Caco-2 (cell line): ENCODE results near the gene ADGRD1. TPM values are rescaled to one million over a fixed set of nuclear protein-coding genes. Genes with fewer than 3 reads are reported as not detected.

Source experiments
- BruUV-seq: library from RNA; stranded (reverse); fragments of 400-500 nt; replicated peaks from 2 replicates; lab custom pipeline; 2021; lab: Mats Ljungman, UMichigan
- CTCF ChIA-PET: fragments of 300-600 bp; sonication (Branson Sonifier 250); formaldehyde crosslinking; loops from one replicate; lab custom pipeline; 2022; ENCODE audit warnings: antibody characterized with exemption; lab: Charles Lee
- POLR2A ChIA-PET: fragments of 300-600 bp; sonication (Branson Sonifier 250); formaldehyde crosslinking; loops from one replicate; lab custom pipeline; 2022; ENCODE audit warnings: antibody characterized with exemption; lab: Charles Lee
- DNase-seq, 2 experiments: peaks; one replicate each; pipeline versions ENCODE4 v3.0.0 to v3.0.0-alpha.2; 2020 to 2022
- H3K27me3 ChIP-seq: replicated peaks from 2 replicates; pipeline ENCODE4 v1.6.0; 2011; ENCODE audit warnings: low read length; ENCODE audit not compliant: control insufficient read depth, insufficient read depth
- H3K36me3 ChIP-seq: 2 replicates; pipeline ENCODE4 v1.5.1; 2011; ENCODE audit warnings: low read length; ENCODE audit not compliant: control insufficient read depth, insufficient read depth
- H3K4me1 ChIP-seq: fragments of 250-450 bp; sonication (Bioruptor Pico); 2 replicates; pipeline ENCODE4 v1.5.1; 2020; ENCODE audit warnings: mild to moderate bottlenecking
- H3K4me3 ChIP-seq: 2 replicates; pipeline ENCODE4 v1.5.1; 2011; ENCODE audit warnings: low read depth, mild to moderate bottlenecking, control low read depth, low read length
- H3K9me3 ChIP-seq: fragments of 250-450 bp; sonication (Bioruptor Pico); 2 replicates; pipeline ENCODE4 v1.5.1; 2020; ENCODE audit warnings: mild to moderate bottlenecking, moderate library complexity
- H3K27ac Mint-ChIP-seq: one replicate; pipeline ENCODE4 v1.8.0; 2022; ENCODE audit warnings: mixed read lengths; ENCODE audit not compliant: unreplicated experiment
- H3K27me3 Mint-ChIP-seq: one replicate; pipeline ENCODE4 v1.8.0; 2022; ENCODE audit warnings: mixed read lengths; ENCODE audit not compliant: insufficient read depth, unreplicated experiment
- H3K36me3 Mint-ChIP-seq: one replicate; pipeline ENCODE4 v1.8.0; 2022; ENCODE audit warnings: mild to moderate bottlenecking, mixed read lengths; ENCODE audit not compliant: insufficient read depth, unreplicated experiment
- H3K4me1 Mint-ChIP-seq: one replicate; pipeline ENCODE4 v1.8.0; 2022; ENCODE audit warnings: low read depth, mixed read lengths; ENCODE audit not compliant: unreplicated experiment
- H3K4me3 Mint-ChIP-seq: one replicate; pipeline ENCODE4 v1.8.0; 2022; ENCODE audit warnings: mild to moderate bottlenecking, moderate library complexity, mixed read lengths; ENCODE audit not compliant: unreplicated experiment
- H3K9me3 Mint-ChIP-seq: one replicate; pipeline ENCODE4 v1.8.0; 2022; ENCODE audit warnings: mixed read lengths; ENCODE audit not compliant: unreplicated experiment
- intact Hi-C: fragments of 100-400 bp; cut with micrococcal nuclease; formaldehyde crosslinking; loops from one replicate; pipeline ENCODE4 v1.10.0; 2022; ENCODE audit not compliant: unreplicated experiment
- total RNA-seq: library from RNA; stranded (reverse); gene quantifications from 2 replicates; pipeline ENCODE4 v1.2.3, GENCODE V29; 2022
- TF ChIP-seq, protein P1 (sequence below), 2 experiments: fragments of 200-600 bp in 1 of 2; IDR thresholded peaks; 1 replicate in 1 of 2; 2 replicates in 1 of 2; pipeline versions ENCODE4 v1.5.1 to v1.8.0; 2011 to 2022; ENCODE audit warnings: antibody characterized with exemption in 1 of 2, control low read depth in 1 of 2, inconsistent platforms in 1 of 2, low read depth in 1 of 2, low read length in 1 of 2, mild to moderate bottlenecking in 1 of 2, moderate library complexity in 1 of 2; ENCODE audit not compliant: insufficient read depth in 1 of 2, severe bottlenecking in 1 of 2, unreplicated experiment in 1 of 2

Gene ADGRD1
- total RNA-seq, 1 experiment from 2014 or later = 3.6 TPM

DNA sequence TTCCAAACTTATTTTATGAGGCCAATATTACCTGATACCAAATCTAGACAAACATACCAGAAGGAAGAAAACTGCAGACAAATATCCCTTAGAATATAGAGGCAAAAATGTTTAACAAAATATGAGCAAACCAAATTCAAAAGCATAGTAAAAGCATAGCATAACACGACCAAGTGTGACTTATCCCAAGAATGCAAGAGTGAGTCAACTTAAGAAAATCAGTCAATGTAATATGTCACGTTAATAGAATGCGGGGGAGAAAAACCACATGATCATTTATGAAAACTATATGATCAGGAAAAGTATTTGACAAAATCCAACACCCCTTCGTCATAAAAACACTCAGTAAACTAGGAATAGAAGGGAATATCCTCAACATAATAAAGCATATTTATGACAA is 217.3 kb downstream of the ADGRD1 start:
- Histone ChIP-seq H3K9me3 (no peaks in the 10 kb centered on the region), H3K36me3 (no peaks in the 10 kb centered on the region), H3K27me3 (no peaks in the 10 kb centered on the region), H3K4me1 (no peaks in the 10 kb centered on the region), H3K4me3 (no peak overlapping the region)
- POLR2A ChIA-PET = no interaction called here
- CTCF ChIA-PET = no interaction called here
- intact Hi-C loops = no loop called here
- H3K36me3 Mint-ChIP-seq = no peaks in the 10 kb centered on the region
- no peak overlapping the region for H3K27ac Mint-ChIP-seq
- DNase-seq = no peak
- TF ChIP-seq, protein P1, sequence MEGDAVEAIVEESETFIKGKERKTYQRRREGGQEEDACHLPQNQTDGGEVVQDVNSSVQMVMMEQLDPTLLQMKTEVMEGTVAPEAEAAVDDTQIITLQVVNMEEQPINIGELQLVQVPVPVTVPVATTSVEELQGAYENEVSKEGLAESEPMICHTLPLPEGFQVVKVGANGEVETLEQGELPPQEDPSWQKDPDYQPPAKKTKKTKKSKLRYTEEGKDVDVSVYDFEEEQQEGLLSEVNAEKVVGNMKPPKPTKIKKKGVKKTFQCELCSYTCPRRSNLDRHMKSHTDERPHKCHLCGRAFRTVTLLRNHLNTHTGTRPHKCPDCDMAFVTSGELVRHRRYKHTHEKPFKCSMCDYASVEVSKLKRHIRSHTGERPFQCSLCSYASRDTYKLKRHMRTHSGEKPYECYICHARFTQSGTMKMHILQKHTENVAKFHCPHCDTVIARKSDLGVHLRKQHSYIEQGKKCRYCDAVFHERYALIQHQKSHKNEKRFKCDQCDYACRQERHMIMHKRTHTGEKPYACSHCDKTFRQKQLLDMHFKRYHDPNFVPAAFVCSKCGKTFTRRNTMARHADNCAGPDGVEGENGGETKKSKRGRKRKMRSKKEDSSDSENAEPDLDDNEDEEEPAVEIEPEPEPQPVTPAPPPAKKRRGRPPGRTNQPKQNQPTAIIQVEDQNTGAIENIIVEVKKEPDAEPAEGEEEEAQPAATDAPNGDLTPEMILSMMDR (IDR thresholded peaks at IDR 0.05; ENCODE audit: insufficient read depth in 1 of 2, low read depth in 1 of 2, low read length in 1 of 2, severe bottlenecking in 1 of 2, unreplicated experiment in 1 of 2) = no peak
- H3K9me3 Mint-ChIP-seq = no peaks in the 10 kb centered on the region
- no peak overlapping the region for H3K4me3 Mint-ChIP-seq
- H3K27me3 Mint-ChIP-seq = peaks cover 33% of the 10 kb centered on the region
- BruUV-seq = no TSS peak
- no peaks in the 10 kb centered on the region for H3K4me1 Mint-ChIP-seq

DNA sequence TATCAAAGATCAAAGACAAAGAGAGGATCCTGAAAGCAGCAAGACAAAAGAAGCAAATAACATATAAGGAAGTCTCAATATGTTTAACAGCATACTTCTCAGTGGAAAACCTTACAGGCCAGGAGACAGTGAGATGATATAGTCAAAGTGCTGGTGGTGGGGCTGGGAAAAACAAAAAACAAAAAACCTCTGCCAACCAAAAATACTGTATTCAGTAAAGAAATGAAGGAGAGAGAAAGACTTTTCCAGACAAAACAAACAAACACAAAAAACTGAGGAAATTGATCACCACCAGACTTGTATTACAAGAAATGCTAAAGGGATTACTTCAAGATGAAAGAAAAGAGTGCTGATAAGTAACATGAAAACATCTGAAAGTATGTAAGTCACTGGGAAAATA is 221.2 kb downstream of the ADGRD1 start:
- no peaks in the 10 kb centered on the region for H3K4me1 Mint-ChIP-seq
- DNase-seq = no peak
- H3K4me3 Mint-ChIP-seq = no peak overlapping the region
- no peaks in the 10 kb centered on the region for H3K9me3 Mint-ChIP-seq
- H3K4me1 ChIP-seq = no peaks in the 10 kb centered on the region
- H3K27ac Mint-ChIP-seq = no peak overlapping the region
- H3K4me3 ChIP-seq = no peak overlapping the region
- H3K27me3 Mint-ChIP-seq = peaks cover 15% of the 10 kb centered on the region
- CTCF ChIA-PET = no interaction called here
- H3K36me3 ChIP-seq = no peaks in the 10 kb centered on the region
- H3K9me3 ChIP-seq = no peaks in the 10 kb centered on the region; the same call in 1 of the 2 replicates
- no peaks in the 10 kb centered on the region for H3K36me3 Mint-ChIP-seq
- no TSS peak for BruUV-seq
- POLR2A ChIA-PET = no interaction called here
- intact Hi-C loops = no loop called here
- TF ChIP-seq, protein P1 (IDR thresholded peaks at IDR 0.05; ENCODE audit: insufficient read depth in 1 of 2, low read depth in 1 of 2, low read length in 1 of 2, severe bottlenecking in 1 of 2, unreplicated experiment in 1 of 2) = no peak
- no peaks in the 10 kb centered on the region for H3K27me3 ChIP-seq

DNA sequence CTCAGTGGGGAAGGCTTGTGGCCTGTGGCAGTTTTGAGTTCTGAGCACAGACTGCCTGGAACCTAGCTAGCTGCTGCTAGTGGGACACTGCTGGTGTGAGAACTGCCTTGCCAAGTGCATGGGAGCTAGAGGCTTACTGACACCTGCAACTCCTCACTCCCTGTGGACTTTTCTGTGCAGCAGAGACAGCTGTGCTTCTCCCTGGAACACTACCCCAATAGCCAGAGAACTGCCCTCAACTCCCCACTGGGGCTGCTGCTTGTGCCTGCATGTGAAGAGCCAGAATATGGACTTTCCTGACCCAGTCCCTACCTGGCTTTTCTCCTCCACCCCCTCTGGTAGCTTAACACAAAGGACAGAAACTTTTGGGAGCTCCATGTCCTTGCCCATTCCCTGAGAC is 222.6 kb downstream of the ADGRD1 start:
- H3K27me3 ChIP-seq = no peaks in the 10 kb centered on the region
- Mint-ChIP-seq H3K27ac (no peak overlapping the region), H3K36me3 (no peaks in the 10 kb centered on the region), H3K9me3 (no peaks in the 10 kb centered on the region), H3K4me1 (no peaks in the 10 kb centered on the region), H3K27me3 (peaks cover 13% of the 10 kb centered on the region), H3K4me3 (no peak overlapping the region)
- intact Hi-C loops = no loop called here
- TF ChIP-seq, protein P1 (IDR thresholded peaks at IDR 0.05; ENCODE audit: insufficient read depth in 1 of 2, low read depth in 1 of 2, low read length in 1 of 2, severe bottlenecking in 1 of 2, unreplicated experiment in 1 of 2) = no peak
- H3K36me3 ChIP-seq = no peaks in the 10 kb centered on the region
- DNase-seq = no peak
- H3K4me1 ChIP-seq = no peaks in the 10 kb centered on the region
- no peak overlapping the region for H3K4me3 ChIP-seq
- POLR2A ChIA-PET = no interaction called here
- no peaks in the 10 kb centered on the region; the same call in 1 of the 2 replicates for H3K9me3 ChIP-seq
- BruUV-seq = no TSS peak
- CTCF ChIA-PET = no interaction called here
